Keratinocyte (primary cell): Measurements from ENCODE around the gene TRIM3. TPM values are rescaled to one million over a fixed set of nuclear protein-coding genes. Genes with fewer than 3 reads are reported as not detected.

ENCODE experiments used
- DNase-seq: peaks from one replicate; pipeline ENCODE4 v3.0.0-alpha.2; 2011; ENCODE audit warnings: low read depth, missing footprints, low spot score
- FAIRE-seq: peaks from 2 replicates; lab custom pipeline; 2011; peaks lifted over from hg19 to GRCh38; lab: Jason Lieb, UNC
- H2AFZ ChIP-seq: 2 replicates; pipeline ENCODE4 v1.6.0; 2012; ENCODE audit warnings: low read length, control low read depth, inconsistent platforms; ENCODE audit not compliant: control insufficient read depth
- H3K27ac ChIP-seq: 2 replicates; pipeline ENCODE4 v1.5.1; 2011; ENCODE audit warnings: low read length; ENCODE audit not compliant: control insufficient read depth, insufficient read depth
- H3K27me3 ChIP-seq: 3 replicates; pipeline ENCODE4 v1.6.0; 2011; ENCODE audit warnings: low read length; ENCODE audit not compliant: control insufficient read depth, insufficient read depth; ENCODE audit errors: extremely low read depth
- H3K36me3 ChIP-seq, 2 experiments: 2 replicates in 1 of 2; 3 replicates in 1 of 2; pipeline ENCODE4 v1.5.1; 2011; ENCODE audit warnings: low read length in 2 of 2, mild to moderate bottlenecking in 1 of 2; ENCODE audit not compliant: control insufficient read depth in 2 of 2, insufficient read depth in 2 of 2; ENCODE audit errors: extremely low read depth in 1 of 2
- H3K4me1 ChIP-seq: 3 replicates; pipeline ENCODE4 v1.5.1; 2011; ENCODE audit warnings: low read length; ENCODE audit not compliant: control insufficient read depth, insufficient read depth; ENCODE audit errors: extremely low read depth
- H3K4me2 ChIP-seq: 3 replicates; pipeline ENCODE4 v1.6.0; 2011; ENCODE audit warnings: low read depth, low read length; ENCODE audit not compliant: control insufficient read depth, insufficient read depth; ENCODE audit errors: extremely low read depth
- H3K4me3 ChIP-seq, 3 experiments: fragments of 200-600 bp in 1 of 3; sonication (generic) in 1 of 3; 2 replicates in 2 of 3; 3 replicates in 1 of 3; pipeline ENCODE4 v1.5.1; 2011 to 2016; ENCODE audit warnings: low read length in 3 of 3, mild to moderate bottlenecking in 3 of 3, control low read depth in 2 of 3, inconsistent platforms in 1 of 3, low read depth in 1 of 3, mixed read lengths in 1 of 3, mixed run types in 1 of 3, moderate library complexity in 1 of 3; ENCODE audit not compliant: control insufficient read depth in 2 of 3, insufficient read depth in 2 of 3; ENCODE audit errors: extremely low read depth in 1 of 3
- H3K79me2 ChIP-seq: 2 replicates; pipeline ENCODE4 v1.6.0; 2012; ENCODE audit warnings: low read length; ENCODE audit not compliant: control insufficient read depth, insufficient read depth
- H3K9ac ChIP-seq: 3 replicates; pipeline ENCODE4 v1.6.0; 2011; ENCODE audit warnings: low read length; ENCODE audit not compliant: control insufficient read depth, insufficient read depth; ENCODE audit errors: extremely low read depth
- H3K9me1 ChIP-seq: 3 replicates; pipeline ENCODE4 v1.6.0; 2011; ENCODE audit warnings: low read length; ENCODE audit not compliant: control insufficient read depth, insufficient read depth; ENCODE audit errors: extremely low read depth
- H3K9me3 ChIP-seq: 2 replicates; pipeline ENCODE4 v1.5.1; 2012; ENCODE audit warnings: low read depth, low read length; ENCODE audit not compliant: control insufficient read depth
- H4K20me1 ChIP-seq: 3 replicates; pipeline ENCODE4 v1.6.0; 2011; ENCODE audit warnings: low read length; ENCODE audit not compliant: control insufficient read depth, insufficient read depth; ENCODE audit errors: extremely low read depth
- CTCF ChIP-seq, 3 experiments: IDR thresholded peaks in 1 of 3; conservative IDR thresholded peaks in 1 of 3; optimal IDR thresholded peaks in 1 of 3; 2 replicates in 2 of 3; 3 replicates in 1 of 3; pipeline versions ENCODE3 to v1.5.1; 2011; ENCODE audit warnings: low read length in 3 of 3, mild to moderate bottlenecking in 3 of 3, moderate library complexity in 2 of 3, control low read depth in 1 of 3, inconsistent platforms in 1 of 3; ENCODE audit not compliant: insufficient read depth in 2 of 3; ENCODE audit errors: extremely low read depth in 1 of 3
- EZH2 ChIP-seq: IDR thresholded peaks from one replicate; pipeline ENCODE4 v1.6.1; 2012; ENCODE audit warnings: inconsistent platforms, mild to moderate bottlenecking, low read length, moderate library complexity
- dilution Hi-C: fragments of 300-500 bp; cut with MboI; formaldehyde crosslinking; loops from one replicate; pipeline ENCODE4 v1.7.0; 2020; ENCODE audit warnings: low sequenced_read_pairs; ENCODE audit not compliant: extremely low pct_ligation_motif_present
- polyA plus RNA-seq, 5 experiments: library from polyadenylated mRNA; depleted of rRNA in 3 of 5; stranded (reverse) in 3 of 5; stranded (forward) in 1 of 5; unstranded in 1 of 5; fragments of >200 nt; gene quantifications; 1 replicate in 1 of 5; 2 replicates in 3 of 5; 3 replicates in 1 of 5; pipeline versions ENCODE4 v1.2.1 to v1.2.3, GENCODE V29; 2011 to 2012; ENCODE audit warnings: missing spikeins in 2 of 5, low read depth in 1 of 5, low replicate concordance in 1 of 5

The TRIM3 gene
- polyA plus RNA-seq, 1 donor (not counting 4 experiments of a cell fraction or from before 2014, with no cell fraction given), result 10.3 TPM

- Histone ChIP-seq H3K36me3 (peaks cover 0 to 20% of the 10 kb centered on the region in 2 experiments), H3K79me2 (no peaks in the 10 kb centered on the region), H3K9ac (no peak overlapping the region), H3K4me2 (no peak overlapping the region), H3K4me1 (no peaks in the 10 kb centered on the region), H3K27ac (no peak overlapping the region), H3K27me3 (no peaks in the 10 kb centered on the region), H3K4me3 (no peak overlapping the region), H3K9me3 (no peaks in the 10 kb centered on the region), H2AFZ (no peak overlapping the region), H3K9me1 (no peaks in the 10 kb centered on the region), H4K20me1 (no peaks in the 10 kb centered on the region)
- no peak for TF ChIP-seq EZH2
- TF ChIP-seq CTCF (optimal IDR thresholded peaks at IDR 0.05 in 1 of 3, IDR thresholded peaks at IDR 0.05 in 1 of 3, conservative IDR thresholded peaks at IDR 0.05 in 1 of 3; ENCODE audit: extremely low read depth in 1 of 3, insufficient read depth in 2 of 3, low read length in 3 of 3), result no peak
- DNase-seq (no peak), FAIRE-seq (no peak)
- dilution Hi-C loops, result no loop called here
Observed at GRCh38 chr11:6456361-6457073, 17.2 kb downstream of the TRIM3 start.

- no peaks in the 10 kb centered on the region for H3K9me3 ChIP-seq
- H3K27ac ChIP-seq, result no peak overlapping the region
- peaks cover 5 to 24% of the 10 kb centered on the region in 2 experiments for H3K36me3 ChIP-seq
- H3K79me2 ChIP-seq, result no peaks in the 10 kb centered on the region
- no peaks in the 10 kb centered on the region for H3K27me3 ChIP-seq
- TF ChIP-seq EZH2, result no peak
- no peak for TF ChIP-seq CTCF (optimal IDR thresholded peaks at IDR 0.05 in 1 of 3, IDR thresholded peaks at IDR 0.05 in 1 of 3, conservative IDR thresholded peaks at IDR 0.05 in 1 of 3; ENCODE audit: extremely low read depth in 1 of 3, insufficient read depth in 2 of 3, low read length in 3 of 3)
- H2AFZ ChIP-seq, result no peak overlapping the region
- no peak overlapping the region for H3K4me3 ChIP-seq
- H3K9ac ChIP-seq, result no peak overlapping the region
- FAIRE-seq (no peak), DNase-seq (no peak)
- H3K9me1 ChIP-seq, result no peaks in the 10 kb centered on the region
- no peaks in the 10 kb centered on the region for H3K4me1 ChIP-seq
- H3K4me2 ChIP-seq, result no peak overlapping the region
- H4K20me1 ChIP-seq, result no peaks in the 10 kb centered on the region
- dilution Hi-C loops, result no loop called here
Observed at GRCh38 chr11:6455070-6455469, 18.7 kb downstream of the TRIM3 start.
